Measurements from ENCODE around the gene ASPRV1.

Gene ASPRV1

GRCh38 chr2:69988086-69988635, 26.7 kb upstream of the ASPRV1 start:
- DNase-seq, result no peak

DNA sequence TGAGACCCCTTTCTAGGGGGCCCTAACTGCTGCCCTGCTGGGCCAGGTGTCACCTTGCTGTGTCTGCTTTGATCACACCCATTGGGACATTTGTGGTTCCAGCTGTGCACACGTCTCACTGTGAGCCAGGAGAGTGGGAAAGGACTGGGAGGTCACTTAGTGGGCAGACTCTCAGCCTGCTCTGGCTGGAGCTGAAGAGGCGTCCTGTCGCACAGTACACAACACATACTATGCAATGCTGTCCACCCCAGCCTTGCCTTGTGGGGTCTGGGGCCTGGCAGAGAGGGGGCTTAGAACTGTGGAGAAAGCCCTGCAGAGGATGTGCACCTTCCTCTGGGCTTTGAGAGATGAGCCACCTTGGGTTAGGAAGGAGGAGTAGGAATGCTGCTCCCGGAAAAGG, 25.3 kb upstream of the ASPRV1 start:
- DNase-seq, result no peak

DNA sequence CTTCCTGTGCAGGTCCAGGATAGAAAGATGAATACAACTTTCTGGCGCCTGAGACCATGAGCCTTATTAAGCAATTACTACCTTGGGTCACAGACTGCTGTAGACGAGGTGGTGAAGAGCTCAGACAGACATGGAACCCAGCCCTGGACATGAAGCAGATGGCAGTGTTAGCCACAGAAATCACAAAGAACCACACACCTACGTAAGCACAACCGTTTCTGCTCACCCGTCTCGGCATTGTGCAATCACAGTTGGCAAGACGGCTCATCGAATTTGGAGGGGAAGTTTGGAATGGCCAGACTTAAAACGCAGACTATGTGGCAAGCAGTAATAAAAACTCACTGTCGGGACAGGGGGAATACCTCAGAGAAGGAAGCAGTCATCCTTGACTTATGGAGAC, 24.3 kb upstream of the ASPRV1 start:
- DNase-seq, result no peak

- DNase-seq, result no peak
Observed at GRCh38 chr2:69985216-69985615, 23.8 kb upstream of the ASPRV1 start.

- DNase-seq, result no peak
Observed at GRCh38 chr2:69983392-69983966, 22.0 kb upstream of the ASPRV1 start.

GRCh38 chr2:69979902-69980807, 18.7 kb upstream of the ASPRV1 start:
- no peak for DNase-seq

- no peak for DNase-seq
Observed at GRCh38 chr2:69977906-69978482, 16.6 kb upstream of the ASPRV1 start.

GRCh38 chr2:69977186-69977585, 15.8 kb upstream of the ASPRV1 start:
- no peak for DNase-seq

DNA sequence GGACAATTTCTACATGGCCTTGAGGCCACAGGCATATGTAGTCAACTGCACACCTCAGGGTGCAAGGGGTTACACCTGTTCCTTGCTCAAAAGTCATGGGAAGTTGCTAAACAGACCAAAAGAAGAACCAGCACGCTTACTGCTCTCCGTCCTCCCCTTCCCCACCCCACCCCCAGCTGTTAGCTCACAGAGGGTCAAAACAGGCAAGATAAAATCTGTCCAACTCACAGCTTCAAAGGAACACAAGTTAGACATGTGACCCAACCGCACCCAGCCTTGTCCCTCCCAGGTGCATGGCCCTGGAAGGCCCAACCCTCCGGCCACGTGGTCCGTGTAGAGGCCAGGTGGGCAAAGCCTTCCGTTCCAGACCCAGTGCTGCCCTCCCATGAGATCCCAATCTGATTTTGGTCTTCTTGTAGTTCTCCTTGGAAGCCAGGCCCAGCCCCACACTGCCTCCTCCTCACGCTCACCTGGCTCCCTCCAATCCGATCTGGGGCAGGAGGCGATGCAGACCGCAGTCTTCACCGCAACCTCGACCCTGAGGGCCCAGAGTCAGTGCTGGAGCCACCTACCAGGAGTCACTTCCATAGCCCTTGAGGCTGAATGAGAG, 14.5 kb upstream of the ASPRV1 start:
- no peak for DNase-seq

DNA sequence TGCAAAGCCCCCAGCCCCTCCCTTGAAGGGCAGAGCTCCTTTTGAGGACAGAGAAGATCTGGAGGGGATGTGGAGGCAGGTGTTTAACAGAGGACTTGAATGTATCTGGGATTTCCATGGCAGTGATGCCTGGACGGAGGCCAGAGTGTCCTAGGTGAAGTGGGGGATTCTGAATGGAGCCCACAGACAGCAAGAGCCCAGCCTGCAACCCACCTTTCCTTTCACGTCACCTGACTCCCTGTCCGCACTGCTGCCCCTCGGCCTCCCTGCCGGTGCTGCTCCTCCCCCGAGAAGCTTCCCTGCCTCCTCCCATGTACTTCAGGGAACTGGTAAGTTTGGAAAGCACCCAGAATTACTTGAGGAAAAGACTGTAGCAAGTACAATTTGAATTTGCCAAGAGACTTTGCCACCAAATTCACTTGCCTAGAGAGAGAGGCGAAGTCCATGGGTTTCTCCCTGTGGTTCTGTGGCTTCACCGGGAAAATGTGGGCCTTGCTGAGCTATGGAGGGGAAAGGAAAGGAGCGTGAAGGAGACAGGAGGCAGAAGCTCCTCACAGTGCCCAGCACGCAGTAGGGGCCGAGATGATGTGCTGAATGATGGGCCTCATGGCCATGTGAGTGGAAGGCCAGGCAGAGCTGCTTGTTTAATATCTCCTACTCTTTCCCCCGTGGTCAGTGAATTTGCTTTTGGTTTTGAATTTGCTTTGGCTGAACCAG, 13.9 kb upstream of the ASPRV1 start:
- no peak for DNase-seq

- DNase-seq, result no peak
Observed at GRCh38 chr2:69973335-69973735, 11.9 kb upstream of the ASPRV1 start.

DNA sequence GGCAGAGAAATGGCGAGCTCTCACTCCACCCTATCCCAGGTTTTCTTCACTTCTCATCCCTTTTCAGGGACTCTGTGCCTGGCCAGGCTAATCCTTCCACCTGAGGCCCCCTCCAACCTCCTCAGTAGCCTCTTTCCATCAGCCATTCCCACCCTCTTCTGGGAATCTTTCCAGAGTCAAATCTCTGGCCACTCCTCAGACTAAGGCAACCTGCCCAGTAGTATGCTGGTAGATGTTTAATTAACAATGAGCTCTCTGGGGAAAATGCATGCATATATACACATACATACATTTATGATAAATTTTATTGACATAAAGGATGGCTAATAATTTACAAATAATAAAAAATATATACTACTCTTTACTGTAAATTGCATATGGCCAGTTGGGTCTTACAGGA, 11.4 kb upstream of the ASPRV1 start:
- DNase-seq, result no peak

DNA sequence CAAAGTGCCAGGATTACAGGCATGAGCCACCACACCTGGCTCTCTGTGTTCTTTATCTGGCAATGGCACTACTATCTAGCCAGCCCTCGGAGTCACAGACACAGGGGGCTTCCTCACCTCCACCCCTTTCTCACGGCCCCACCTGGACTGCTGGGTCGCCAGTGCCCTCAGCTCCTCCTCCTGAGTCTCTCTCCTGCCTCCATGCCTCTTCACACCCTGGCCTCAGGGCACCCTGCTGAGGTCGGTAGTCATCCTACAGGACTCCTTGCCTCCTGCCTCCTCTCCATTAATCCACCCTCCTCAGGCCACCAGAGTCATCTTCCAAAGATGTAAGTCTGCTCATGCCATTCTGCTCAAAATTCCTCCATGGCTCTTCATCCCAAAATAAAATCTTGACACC, 8.6 kb upstream of the ASPRV1 start:
- no peak for DNase-seq

DNA sequence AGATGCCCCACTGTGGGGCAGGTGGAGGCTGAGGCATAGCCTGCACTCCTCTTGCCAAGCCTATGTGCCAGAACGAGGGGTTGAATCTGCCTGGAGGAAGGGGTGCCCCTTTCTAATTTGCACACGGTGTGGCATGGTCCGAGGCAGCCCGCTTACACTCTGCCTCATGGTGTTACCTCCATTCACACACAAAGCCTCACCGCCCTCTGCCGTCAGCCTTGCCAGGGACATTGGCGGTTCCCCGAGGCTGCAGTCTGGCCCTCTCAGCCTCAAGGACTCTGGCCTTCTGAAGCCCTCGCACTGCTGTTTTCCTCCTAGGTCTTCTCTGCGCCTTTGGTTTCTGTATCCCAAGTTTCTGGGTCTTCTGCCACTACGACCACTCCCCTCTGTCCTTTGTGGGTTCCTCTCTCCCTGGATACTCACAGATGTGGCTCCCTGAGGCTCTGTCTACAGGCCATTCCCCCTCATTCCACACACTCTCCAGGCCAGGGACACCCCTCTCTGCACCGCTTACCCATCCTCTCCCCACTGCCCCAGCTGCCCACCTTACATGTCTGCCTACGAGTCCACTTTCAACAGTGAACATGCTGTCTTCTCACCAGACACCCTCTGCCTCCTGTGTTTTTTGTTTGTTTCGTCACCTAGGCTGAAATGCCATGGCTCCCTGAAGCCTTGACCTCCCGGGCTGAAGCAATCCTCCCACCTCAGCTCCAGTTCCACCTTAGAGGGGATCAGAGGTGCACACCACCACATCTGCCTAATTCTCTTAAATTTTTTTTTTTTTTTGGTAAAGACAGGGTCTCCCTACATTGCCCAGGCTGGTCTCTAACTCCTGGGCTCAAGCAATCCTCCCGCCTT, 7.9 kb upstream of the ASPRV1 start:
- DNase-seq, result no peak

DNA sequence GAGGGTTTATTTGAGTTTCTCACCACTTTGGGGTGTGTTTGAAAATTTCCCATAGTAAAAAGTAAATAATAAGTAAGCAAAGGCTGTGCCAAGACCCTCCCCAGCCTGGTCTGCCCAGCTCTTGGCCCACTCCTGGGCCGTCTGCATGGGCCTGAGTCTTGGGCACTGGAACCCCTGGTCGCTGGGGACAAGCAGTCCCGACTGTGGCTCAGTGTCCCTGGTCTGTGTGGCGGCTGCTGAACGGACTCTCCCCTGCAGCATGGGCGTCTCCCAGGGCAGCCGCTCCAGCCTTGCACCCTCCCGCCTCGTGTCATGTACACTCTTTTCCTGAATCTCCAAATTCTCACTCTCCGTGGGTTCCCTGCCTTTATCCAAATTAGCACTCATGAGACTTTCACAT, 7.2 kb upstream of the ASPRV1 start:
- no peak for DNase-seq

DNA sequence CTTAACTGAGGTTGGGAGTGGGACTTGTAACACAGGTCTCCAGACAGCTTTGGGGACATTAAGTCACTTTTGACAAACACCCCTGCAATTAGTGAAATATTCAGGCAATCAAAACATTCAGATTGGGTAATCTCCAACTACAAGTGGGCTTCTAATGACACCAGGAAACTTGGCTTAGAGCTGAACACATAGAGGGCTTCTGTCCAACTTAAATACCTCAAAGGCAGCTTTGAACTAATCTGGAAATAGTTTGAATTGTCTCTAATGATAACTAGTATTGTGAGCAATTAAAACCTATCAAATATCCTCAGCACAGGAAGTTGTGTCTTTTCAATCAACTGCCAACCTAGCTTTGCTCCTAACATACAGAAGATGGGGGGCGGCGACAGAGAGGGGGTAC, 5.1 kb upstream of the ASPRV1 start:
- DNase-seq, result no peak

DNA sequence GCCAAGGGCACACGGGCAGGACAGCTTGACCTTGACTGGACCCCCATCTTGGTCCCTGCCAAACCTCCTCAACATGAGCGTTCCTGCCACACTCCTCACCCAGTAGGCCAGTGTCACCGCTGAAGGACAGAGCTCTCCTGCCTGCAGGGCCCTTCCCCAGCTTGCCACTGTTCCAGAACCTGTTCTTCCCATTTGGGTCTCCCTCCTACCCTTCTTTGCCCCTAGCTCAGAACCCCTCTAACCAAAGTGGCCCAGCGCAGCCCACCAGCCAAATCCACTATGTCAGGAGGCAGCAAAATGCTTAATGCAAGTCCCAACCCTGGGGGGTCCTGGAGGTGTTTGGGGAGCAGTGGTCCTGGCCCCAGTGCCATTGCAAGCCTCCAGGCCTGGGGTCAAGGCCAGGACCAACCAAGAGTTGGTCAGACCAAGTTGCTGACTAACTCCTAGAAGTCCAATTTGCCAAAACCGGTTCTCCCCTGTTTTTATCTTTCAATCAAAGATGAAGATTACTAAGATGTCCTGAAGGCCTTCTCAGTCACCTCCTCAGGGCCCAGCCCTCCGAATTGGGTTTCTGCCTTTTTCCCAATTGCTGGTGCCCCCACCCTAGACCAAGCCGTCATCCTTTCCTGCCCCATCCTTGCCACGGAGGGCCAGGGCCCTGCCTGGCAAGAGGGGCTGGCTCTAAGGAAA, 4.5 kb upstream of the ASPRV1 start:
- no peak for DNase-seq

DNA sequence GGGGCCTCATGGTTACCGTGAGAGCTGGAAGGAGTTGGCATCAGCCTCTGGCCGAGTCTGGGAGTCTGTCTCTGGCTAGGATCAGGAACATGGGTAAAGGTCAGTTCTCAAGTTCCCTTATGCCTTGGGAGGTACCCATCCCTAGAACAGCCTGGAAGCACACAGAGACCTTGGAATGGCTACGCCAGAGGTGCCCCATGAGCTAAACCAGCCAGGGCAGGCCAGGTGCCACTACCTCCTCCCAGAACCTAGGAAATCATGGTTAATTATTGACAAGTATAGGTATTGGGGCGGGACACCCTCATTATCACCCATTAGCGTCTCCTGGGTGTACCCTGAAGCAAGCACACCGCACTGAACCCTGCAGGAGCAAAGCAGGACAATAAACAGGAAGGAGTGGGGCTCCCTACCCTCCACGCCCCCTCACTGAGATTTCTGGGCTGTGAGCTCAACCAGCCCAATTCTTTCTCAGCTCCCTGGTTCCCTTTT, 3.0 kb upstream of the ASPRV1 start:
- DNase-seq, result no peak

DNA sequence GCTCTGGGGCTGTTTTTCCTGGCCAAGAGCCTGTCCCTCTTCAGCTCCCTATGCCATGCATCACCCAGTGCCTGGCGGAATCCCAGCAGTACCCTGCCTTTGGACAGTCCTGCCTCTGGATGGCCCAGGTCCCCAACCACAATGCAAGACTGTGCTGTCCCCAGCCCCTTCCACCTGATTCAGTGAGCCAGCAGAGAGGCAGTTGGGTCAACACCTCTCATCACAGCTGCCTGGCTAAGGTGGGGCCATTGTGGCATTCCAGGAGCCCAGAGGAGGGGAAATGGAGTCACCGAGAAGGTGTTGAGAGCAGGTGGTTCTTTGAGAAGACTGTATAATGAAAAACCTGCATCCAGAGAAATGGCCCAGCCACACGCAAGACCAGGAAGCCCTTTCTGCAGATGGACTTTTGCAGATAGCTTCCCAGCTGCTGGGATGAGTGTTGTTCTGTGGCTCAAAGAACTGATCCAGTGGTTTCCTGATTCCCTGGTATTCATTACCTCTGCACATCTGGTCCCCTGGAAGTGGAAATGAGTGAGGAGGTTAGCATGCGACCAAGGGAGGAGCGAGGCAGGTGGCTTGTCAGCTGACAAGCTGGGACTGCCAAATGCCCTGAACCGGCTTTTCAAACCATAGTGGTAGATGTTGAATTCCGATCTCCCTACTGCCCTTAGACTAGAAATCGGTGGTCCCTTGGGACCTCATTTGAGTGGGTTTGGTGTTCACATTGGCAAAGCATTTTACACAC, 1.7 kb upstream of the ASPRV1 start:
- no peak for DNase-seq

DNA sequence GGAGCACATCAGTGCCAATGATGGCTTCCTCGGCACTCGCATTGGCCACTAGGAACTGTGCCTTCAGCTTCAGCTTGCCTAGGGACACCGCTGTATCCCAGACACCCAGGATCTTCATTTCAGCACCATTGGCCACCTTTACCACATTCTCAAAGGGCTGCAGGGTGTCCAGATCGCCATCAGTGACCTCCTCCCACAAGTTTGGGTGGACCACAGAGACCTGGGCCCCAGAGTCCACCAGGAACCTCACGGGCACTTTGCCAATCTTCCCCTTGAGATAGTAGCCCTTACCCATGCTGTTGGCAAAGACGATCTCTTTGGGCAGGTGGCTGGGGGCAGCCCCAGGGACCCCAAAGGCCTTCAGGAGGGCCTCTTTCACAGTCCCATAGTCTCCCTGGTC, 610 bp downstream of the ASPRV1 start:
- DNase-seq, result no peak
